PC-3 (cell line): Measurements from ENCODE around the gene ATF7.

Experiments used
- CTCF ChIP-seq: fragments of 300-600 bp; sonication (generic); conservative IDR thresholded peaks from 2 replicates; pipeline ENCODE4 v1.5.1; 2017; ENCODE audit warnings: antibody characterized with exemption, low read depth, mild to moderate bottlenecking, low read length
- EZH2 ChIP-seq: fragments of 300-600 bp; sonication (generic); IDR thresholded peaks from one replicate; pipeline ENCODE4 v1.6.1; 2017; ENCODE audit warnings: antibody characterized with exemption, mild to moderate bottlenecking, low read length; ENCODE audit not compliant: unreplicated experiment

- no peak for TF ChIP-seq EZH2
- TF ChIP-seq CTCF: no peak
These were observed 36.8 kb downstream of the ATF7 start for GRCh38 chr12:53589423-53589822.
